Islet precursor cell (in vitro differentiated cells): ENCODE data around the gene CNTN2.

ENCODE experiments used
- DNase-seq: peaks from one replicate; pipeline ENCODE4 v3.0.0-alpha.2; 2018

CNTN2 gene, protein sequence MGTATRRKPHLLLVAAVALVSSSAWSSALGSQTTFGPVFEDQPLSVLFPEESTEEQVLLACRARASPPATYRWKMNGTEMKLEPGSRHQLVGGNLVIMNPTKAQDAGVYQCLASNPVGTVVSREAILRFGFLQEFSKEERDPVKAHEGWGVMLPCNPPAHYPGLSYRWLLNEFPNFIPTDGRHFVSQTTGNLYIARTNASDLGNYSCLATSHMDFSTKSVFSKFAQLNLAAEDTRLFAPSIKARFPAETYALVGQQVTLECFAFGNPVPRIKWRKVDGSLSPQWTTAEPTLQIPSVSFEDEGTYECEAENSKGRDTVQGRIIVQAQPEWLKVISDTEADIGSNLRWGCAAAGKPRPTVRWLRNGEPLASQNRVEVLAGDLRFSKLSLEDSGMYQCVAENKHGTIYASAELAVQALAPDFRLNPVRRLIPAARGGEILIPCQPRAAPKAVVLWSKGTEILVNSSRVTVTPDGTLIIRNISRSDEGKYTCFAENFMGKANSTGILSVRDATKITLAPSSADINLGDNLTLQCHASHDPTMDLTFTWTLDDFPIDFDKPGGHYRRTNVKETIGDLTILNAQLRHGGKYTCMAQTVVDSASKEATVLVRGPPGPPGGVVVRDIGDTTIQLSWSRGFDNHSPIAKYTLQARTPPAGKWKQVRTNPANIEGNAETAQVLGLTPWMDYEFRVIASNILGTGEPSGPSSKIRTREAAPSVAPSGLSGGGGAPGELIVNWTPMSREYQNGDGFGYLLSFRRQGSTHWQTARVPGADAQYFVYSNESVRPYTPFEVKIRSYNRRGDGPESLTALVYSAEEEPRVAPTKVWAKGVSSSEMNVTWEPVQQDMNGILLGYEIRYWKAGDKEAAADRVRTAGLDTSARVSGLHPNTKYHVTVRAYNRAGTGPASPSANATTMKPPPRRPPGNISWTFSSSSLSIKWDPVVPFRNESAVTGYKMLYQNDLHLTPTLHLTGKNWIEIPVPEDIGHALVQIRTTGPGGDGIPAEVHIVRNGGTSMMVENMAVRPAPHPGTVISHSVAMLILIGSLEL

DNA sequence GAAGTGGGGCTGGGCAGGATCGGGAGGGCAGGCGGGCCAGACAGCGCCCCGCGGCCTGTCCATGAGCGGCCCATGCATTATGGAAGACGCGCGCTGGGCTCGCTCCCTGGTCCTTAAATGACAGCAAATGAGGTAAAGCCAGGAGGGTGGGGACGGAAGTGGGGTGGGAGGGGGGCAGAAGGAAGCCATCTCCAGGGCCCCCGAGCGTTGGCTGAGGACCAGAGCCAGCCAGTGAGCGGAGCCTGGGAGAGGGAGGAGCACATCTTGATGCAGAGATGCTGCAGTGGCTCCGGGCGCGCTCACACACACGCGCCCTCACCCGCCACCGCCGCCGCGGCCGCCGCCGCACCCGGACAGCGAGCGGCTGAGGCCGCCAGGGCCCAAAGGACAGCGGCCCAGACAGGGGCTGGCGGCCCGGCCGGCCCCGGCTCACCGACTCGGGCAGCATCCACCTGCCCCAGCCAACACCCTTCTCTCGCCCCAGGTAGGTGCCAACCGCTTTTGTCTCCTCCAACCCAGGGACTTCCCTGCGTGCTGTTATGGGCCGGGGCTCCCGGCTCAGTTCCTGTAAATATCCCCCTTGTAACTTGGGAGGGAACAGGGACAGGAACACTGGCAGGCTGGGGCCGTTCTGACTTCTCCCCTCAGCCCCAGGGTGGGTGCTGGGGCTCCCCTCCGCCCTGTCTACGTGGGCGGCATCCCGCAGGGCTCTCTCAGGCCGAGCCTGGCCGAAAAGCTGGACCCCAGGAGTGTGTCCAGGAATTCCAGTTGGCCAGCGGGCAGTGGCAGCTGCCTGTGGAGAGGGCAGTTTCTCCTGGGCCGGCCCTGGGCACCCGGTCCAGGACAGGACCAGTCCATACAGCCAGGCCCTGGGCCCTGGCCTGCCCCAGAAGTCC lies at the start of gene CNTN2:
Gene CNTN2, plus strand, starts transcription at position 302 of the 896 bp plus-strand sequence. CDS start 9,974 bp downstream, outside the sequence.
- no peak for DNase-seq

DNA sequence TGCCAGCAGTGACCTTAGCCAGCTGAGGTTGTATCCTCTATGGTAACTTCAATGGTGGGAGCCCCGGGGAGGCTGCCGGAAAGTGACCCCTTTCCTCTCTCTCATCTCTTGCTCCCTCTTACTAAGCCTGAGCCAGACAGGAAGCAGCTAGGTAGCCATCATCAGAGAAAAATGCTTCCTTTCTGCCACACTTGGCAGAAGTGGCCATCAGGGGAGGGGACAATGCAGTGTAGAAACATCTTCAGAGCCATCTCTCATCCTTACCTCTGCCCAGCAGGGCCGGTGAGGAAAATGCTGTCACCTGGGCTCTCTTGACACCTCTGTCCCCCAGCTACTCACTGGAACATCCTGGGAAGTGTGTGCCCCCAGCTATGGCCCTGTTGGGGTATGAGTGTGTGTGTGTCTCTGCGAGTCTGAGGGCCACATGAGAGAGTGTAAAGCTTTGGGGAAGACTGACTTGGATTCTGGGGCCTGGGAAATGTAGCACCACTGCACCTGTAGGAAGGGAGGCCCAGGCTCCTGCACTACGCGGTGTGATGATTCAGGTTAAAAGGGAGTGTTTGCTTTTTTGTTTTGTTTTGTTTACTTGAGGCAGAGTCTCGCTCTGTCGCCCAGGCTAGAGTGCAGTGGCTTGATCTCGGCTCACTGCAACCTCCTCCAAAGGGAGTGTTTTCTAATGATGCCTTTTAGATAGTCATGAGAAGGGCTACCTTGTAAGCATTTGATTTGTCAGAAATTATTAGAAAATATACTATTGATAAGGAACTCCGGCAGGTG lies 48.7 kb upstream of the CNTN2 start:
- DNase-seq: no peak

DNA sequence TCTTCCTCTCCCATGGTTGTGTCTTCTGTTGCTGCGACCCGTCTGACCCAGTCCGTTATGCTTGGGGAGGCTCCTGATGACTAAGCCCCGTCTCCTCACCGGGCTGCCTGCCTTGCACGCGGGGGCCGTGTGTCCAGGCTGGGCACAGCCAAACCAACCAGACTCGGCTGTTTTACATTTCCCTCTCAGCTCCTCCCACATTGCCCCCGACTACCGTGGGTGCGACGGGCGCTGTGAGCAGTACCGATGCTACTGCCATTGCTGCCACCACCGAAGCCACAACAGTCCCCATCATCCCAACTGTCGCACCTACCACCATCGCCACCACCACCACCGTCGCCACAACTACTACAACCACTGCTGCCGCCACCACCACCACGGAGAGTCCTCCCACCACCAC lies 46.0 kb upstream of the CNTN2 start:
- DNase-seq: no peak

DNA sequence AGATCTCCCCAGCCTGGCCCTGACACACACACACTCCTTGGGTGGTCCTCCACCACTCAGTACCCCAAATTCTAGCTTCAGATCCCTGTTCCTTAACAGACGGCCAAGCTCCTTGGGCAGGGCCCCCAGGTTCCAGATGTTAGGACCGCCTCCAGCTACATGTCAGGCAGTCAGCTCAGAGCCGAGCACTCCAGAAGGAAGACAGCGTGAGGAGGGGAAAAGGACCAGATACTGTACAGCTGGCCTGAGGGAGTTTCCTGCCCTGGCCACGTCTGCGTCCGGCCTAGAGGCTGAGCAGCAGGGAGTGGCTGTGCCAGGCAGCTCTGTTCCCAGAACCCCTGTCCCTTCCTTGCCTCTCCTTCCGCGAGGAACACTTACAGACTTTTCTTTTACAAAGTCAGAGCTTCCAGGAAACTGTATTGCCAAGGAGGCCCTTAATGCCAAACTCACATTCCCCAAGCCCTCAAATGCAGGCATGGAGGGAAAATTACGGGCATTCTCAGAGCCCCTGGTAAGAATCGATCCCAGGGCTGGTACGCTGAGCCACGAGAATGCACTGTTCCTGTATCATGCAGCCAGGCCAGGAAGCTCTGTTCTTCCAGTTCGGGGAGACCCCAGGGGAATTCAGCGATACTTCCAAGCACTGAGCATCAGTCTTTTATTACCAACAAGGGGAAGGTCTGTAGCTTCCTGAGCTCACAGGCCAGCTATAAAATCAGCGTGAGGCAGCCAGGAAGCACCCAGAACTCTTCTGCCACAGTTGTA lies 45.2 kb upstream of the CNTN2 start:
- DNase-seq: no peak

DNA sequence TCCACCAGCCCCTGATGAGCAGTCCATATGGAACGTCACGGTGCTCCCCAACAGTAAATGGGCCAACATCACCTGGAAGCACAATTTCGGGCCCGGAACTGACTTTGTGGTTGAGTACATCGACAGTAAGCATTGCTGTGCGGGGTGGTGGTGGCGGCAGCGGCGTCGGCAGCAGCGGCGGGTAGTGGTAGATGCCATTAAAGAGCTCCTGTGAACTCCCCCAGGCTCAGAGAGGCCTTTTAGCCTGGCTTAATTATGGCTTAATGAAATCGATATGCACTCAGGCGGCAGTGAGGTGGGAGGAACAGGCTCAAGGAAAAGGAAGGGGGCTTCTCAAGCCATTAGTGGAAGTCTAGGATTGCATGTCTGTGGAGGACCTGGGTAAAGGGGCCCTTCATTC lies 41.9 kb upstream of the CNTN2 start:
- no peak for DNase-seq

DNA sequence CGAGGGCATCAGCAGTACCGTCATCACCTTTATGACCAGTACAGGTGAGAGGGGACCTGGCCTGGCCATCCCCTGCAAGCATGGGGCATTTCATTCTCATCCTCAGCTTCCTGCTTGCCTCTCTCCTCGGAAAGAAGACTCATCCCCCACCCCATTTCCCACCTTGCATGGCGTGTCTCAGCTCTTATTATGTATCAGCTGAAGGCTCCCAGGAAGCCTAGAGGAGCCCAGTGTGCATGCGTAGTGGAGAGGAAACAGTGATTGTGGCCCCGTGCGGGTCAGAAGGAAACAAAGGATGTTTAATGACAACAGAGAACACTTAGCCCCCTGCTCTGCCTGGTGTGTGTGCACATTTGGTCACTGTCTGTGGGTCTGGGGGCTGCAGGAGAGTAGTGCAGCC lies 40.3 kb upstream of the CNTN2 start:
- no peak for DNase-seq

DNA sequence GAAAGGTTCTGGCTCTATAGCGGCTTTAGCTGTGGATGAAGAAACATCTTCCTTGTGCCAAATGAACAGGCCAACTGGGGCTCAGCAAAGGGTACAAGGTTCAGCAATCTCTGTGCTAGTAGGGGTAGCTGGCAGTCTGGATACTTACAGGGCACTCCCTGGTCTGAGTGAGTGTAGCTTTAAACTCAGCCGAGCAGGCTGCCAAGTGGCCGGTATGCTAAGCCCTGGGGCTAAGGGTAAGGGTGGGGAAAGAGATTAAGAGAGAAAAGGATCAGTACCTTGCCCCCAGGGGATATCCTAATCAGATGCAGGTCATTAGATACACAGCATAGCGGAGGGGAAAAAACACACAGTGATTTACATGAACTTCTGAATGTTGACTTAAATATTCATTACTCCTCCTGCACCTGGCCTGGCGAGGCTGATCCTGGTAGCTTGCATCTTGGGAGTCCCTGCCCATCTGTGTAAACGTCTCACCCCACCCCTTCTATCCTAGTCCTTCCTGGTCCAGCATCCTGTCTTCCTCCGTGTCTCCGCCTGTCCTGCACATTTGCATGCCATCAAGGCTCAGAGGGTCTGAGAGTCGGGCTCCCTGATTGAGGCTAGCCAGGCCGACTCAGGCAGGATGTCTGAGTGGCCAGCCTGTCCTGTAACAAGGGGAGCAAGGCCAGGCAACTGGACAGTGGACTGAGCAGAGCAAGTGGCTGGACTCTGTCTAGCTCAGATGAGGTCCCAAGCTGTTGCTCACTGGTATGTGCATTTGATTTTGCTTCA lies 39.5 kb upstream of the CNTN2 start:
- DNase-seq: peak; percentile 67

DNA sequence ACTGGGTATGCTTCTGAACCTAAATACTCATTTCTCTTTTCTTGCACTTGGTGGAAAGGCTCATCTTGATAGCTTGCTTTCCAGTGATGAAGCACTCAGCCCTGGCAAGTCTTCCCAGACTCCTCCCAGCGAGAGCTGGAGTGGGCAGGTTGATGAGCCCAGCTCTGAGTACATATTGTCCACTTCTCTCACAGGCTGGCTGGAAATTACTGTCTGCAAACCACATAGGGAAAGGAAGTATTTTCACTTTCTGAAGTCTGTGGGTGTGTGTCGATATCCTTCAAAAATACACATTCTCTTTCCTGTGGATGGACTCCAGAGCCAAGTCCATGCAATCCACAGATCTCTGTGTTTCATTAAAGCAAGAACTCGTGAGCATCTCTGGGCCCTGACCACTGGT lies 38.7 kb upstream of the CNTN2 start:
- no peak for DNase-seq

DNA sequence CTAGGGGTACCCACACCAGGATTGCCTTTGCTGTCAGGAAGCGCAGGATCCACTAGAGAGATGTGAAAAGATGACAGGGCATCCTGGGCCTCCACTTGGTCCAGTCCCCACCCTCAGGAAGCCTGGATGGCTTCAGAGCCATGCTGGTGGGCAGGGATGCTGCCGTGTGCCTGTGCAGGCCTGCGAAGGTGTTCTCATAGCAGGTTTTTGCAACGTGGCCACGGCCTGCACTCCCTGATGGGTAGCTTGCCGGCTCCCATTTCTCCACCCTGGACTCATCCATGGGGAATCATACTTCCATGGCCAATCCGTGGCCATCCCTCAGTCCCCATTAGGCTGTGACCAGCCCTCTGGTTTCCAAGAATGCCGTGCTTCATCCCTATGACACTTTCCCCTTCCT lies 34.1 kb upstream of the CNTN2 start:
- no peak for DNase-seq

DNA sequence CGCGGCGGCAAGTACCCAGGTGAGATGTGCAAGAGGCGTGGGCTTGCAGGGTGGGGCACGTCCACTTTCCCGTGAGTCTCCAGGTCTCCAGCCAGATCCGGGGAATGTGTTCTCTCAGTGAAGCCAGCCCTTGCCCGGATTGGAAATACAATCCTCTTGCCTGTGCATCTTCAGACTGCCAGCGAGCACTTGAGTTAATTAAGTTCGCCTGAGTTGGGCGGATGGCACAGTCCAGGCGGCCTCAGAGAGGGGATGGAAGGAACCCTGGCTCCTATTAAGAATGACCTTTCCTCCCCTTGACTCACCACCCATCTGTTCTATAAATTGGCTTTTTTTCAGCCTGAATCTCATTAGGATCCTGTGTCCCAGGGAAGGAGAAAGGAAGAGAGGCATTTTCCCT lies 33.3 kb upstream of the CNTN2 start:
- DNase-seq: no peak

DNA sequence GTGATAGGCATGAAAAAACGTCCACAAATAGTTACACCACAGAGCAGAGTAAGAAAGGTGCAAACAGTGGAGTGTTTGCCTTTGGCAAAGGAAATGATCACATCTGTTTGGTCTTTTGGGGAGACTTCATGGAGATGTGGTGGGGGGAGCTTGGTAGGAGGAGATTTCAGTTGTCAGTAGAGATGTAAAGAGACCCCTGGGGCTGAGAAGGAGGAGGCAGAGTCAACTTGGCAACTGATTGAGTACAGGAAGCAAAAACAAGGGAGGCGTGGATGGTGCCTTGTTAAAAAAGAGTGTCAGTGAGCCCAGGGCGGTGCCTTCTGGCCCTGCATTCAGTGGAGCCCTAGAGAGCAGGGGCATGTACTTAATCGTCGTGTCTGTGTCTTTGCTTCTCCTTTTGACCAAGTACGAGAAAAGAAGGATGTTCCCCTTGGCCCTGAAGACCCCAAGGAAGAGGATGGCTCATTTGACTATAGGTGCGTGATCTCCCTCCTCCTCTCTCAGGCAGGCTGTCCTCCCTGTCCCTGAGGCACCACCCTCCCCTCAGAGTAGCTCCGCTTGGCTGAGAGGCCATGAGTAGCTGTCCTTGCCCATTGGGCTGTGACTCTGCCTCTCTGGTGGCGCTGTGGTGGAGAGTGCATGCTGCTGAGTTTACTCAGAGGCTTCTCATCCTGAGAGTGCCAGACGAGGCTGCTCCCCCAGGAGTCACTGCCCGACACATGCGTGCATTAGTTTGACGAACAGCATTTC lies 30.4 kb upstream of the CNTN2 start:
- DNase-seq: no peak

DNA sequence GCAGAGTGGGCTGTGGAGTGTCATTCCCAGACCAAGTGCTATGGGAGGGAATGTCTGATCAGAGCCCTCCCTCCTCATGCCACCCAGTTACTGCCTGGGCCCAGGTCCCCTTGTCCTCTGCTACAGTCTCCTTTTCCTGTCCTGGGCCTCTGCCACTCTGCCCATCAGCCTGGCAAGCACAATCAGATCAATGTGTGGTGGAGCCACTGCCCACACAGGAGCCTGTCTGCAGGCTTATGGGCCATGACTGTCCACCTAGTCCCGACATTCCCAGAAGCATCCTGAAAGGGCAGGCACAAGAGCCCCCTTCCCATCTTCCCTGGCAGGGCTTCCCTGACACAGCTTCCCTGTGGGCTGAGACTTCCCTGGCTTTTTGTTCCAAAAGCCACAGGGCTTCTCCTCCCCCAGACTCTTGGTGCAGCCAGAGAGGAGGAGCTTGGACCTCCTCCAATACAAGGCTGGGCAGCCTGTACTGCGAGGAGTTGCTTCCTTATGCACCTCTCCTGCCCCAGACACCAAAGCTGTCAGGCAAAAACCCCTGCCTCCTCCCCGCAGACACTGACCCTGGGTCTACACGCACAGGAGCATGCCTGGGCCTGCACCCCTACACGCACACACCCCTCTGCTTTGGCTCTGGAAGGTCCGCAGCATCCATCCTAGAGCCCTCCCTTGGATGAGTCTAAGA lies 29.2 kb upstream of the CNTN2 start:
- no peak for DNase-seq

DNA sequence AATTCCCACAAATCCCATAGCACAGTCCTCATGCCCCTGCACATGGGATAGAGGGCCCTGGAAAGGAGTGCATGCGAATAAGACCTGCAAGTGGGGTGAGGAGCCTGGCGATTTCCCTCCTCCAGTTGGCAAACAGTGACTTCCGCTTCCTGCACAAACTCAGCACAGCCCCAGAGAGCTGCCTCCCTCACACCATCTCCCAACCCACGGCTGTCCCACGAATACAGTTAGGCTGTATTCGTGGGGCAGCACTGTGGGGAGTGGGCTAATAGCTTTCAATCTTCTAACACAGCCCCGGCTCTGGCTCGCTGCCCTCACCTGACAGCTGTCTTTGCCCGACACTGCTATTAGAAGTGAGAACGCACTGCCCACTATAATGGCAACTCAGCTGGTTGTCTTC lies 28.2 kb upstream of the CNTN2 start:
- DNase-seq: no peak

DNA sequence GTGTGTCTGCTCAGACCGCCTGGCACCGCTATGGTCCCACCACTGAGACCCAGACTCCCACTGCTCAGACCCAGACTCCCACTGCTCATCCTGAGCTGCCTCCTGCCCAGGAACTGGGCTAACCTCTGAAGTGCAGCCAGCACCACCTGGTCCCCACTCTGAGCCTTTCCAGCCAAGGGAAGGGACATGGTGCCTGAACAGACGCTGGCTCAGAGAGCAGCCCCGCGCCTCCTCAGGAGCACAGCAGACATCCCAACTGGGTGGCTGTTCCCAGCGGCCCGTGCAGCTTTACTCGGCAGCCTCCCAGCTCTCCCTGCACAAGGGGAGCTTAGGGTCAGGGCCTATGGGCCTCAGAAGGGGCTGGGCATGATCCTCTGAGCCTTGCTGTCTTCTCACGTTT lies 27.8 kb upstream of the CNTN2 start:
- no peak for DNase-seq

DNA sequence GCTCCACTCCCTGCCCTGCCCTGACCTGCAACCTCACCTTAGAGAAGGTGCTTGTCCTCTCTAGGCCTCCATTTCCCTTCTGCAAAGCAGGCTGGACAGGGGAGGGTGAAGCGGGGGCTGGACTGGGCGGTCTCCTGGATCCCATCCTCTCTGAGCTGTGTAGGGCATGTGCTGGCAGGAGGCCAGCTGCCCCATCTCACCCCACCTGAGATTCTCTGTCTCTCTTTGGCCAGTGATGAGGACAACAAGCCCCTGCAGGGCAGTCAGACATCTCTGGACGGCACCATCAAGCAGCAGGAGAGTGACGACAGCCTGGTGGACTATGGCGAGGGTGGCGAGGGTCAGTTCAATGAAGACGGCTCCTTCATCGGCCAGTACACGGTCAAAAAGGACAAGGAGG lies 26.9 kb upstream of the CNTN2 start:
- no peak for DNase-seq

DNA sequence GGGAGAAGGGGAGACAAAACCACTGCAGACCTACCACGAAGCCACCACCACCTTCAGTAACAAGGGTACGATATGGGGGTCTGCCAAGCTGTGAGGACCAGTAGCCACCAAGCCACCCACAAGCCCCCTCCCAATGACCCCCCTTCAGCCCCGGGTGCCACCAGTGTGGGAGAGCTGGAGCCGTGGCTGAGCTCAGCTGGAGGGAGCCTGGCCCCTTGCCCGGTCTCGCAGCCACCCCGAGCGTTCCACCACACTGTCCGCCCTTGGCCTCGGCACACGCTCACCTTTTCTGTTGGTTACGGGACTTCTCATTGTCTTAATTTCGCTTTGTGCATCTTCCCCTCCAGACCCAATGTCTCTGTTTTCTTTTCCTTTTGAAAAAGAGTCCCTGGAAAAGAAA lies 26.4 kb upstream of the CNTN2 start:
- DNase-seq: no peak

DNA sequence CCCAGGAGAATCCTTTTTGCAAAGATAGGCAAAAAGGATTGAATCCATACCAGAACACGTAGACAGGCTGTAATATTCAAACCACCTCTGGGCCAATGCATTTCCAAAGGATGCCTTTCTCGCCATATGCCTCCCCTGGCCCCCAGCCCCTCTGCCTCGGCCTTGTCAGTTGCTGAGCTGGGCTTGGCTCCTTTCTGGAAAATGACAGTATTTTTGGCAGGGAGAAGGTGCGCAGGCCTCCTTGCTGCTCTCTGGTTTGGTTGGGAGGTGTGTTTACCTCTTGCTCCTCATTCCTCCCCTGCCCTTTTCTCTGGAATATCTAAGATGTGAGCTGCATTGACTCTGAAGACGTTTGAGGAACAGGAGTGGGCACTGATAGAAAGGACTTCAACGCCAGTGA lies 26.0 kb upstream of the CNTN2 start:
- DNase-seq: no peak

DNA sequence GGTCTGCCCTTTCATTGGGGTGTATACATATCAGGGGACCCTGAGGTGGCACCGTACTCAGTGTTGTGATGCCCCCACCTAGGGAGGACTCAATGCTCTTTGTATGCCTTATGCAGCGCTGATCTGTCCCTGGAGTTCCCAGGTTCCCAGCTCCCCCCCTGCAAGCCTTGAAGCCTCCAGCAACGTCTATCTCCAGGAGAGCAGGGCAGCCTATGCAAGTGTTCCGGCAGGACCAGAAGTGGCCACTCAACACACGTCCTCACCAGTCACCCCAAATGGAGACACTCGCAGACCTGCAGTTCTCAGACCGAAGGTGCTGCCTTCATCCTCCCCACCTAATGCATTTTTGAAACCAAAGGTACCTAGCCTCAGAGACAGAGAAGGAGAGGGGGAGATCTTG lies 25.2 kb upstream of the CNTN2 start:
- no peak for DNase-seq

DNA sequence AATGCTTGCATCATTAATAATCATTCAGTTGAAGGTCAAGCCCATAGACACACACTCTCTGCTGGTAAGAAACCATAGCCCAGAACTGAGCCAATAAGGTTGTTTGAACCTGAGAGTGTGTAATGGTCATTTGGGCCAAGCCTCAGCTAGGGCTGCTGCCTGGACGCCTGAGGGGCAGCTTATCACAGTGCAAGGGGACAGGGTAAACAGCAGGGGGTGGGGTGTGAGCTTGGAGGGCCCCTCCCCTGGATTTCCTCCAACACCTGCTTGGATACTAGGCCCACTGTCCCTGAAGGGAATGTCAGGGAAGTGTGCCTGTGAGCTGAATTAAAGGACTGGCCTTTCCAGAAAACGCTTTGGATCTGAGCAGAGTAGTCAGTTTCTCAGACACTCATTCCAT lies 24.6 kb upstream of the CNTN2 start:
- DNase-seq: no peak
